Posterior vena cava (tissue), 2 donors: Measurements from ENCODE around the gene SOCS1. TPM values are rescaled to one million over a fixed set of nuclear protein-coding genes. Genes with fewer than 3 reads are reported as not detected.
"Not testable (repeated sequence)": the region's sequence is repeated elsewhere in the genome, so short reads cannot be mapped to it uniquely, and the experiment has no call there.

Source experiments
- DNase-seq: peaks from one replicate; pipeline ENCODE4 v3.0.0-alpha.2; 2020; ENCODE audit warnings: low spot score
- intact Hi-C, 2 donors: fragments of 100-400 bp; cut with DNase I; formaldehyde crosslinking; loops; one replicate each; pipeline versions ENCODE4 v1.14.1 to v1.14.2; 2022 to 2023
- long read RNA-seq, 2 donors: library from polyadenylated mRNA; unstranded; transcript quantifications; one replicate each; pipeline ENCODE4 v2.0.0, GENCODE V29; 2020 to 2021
- total RNA-seq, 2 donors: library from RNA; stranded (reverse); fragmentation: NEBNext Ultra II Directional; extraction: Animal tissue kit (Norgen Biotek cat#: 25700); gene quantifications; one replicate each; pipeline ENCODE4 v1.2.1, GENCODE V29; 2021
- donor health status: DM: yes; HTN: yes; CAD: no.
- donor health status: DM: yes; HTN: yes; CAD: no.

The SOCS1 gene, protein sequence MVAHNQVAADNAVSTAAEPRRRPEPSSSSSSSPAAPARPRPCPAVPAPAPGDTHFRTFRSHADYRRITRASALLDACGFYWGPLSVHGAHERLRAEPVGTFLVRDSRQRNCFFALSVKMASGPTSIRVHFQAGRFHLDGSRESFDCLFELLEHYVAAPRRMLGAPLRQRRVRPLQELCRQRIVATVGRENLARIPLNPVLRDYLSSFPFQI
- 1 to 10 TPM; 7.5 to 7.7 TPM for total RNA-seq
- long read RNA-seq, donor 1, transcript SOCS1-201 (2 exons, 1,225 nt), result major isoform, 6 of 7 reads
- long read RNA-seq, donor 1, partial matches to known transcripts, result 0 of 7 reads
- long read RNA-seq, donor 1, other reads (novel, unspliced or antisense), result 0 of 7 reads
- long read RNA-seq, donor 2, result 0 reads

DNA sequence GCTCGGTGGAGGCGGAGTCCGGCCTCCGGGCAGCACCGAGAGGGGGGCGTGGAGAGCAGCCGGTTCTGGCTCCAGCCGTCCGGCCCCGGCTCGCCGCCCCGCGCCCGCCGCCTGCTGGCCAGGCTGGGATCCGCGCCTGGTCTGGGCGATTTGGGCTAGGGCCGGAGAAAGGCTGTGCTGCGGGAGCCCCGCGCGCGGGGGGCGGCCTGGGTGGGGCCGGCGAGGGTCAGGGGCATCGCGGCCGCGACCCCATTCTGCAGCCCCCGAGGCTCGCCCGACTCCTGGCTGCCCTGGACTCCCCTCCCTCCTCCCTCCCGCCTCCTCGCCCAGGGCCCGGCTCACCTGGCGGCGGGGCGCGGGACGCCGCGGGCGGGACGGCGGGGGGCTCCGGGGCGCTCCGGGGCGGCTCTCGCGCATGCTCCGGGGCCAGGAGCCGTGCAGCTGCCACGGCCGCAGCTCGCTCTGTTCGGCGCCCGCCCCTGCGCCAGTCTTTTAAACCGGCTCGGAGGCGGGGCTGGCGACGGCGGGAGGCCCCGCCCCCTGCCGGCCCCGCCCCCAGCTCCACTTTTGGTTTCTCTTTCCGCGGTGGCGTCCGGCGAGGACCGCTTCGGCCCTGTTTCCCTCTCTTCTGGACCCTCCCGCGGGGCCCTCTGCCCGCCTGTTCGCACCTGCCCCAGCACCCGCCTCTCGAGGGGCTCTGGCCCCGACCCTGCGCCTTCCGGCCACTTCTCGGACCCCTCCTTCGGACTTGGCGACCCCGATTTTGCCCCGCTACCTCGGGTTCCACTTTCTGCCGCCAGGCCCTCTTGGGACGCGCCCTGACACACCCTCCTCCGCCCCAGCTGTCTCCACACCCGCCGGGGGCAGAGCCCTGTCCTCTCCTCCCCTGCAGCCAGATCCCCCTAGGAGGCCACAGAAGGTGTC is at the start of gene SOCS1:
Gene SOCS1 (minus strand): TSS at position 468 of the 924 bp plus-strand sequence. CDS start 726 bp downstream, outside the sequence.
- intact Hi-C loops, result loop anchor here (2.0 to 10.0 kb wide), 3 partner anchors 141 to 285 kb away; no protein-coding TSS in a partner anchor
- peak; percentile 95 for DNase-seq

DNA sequence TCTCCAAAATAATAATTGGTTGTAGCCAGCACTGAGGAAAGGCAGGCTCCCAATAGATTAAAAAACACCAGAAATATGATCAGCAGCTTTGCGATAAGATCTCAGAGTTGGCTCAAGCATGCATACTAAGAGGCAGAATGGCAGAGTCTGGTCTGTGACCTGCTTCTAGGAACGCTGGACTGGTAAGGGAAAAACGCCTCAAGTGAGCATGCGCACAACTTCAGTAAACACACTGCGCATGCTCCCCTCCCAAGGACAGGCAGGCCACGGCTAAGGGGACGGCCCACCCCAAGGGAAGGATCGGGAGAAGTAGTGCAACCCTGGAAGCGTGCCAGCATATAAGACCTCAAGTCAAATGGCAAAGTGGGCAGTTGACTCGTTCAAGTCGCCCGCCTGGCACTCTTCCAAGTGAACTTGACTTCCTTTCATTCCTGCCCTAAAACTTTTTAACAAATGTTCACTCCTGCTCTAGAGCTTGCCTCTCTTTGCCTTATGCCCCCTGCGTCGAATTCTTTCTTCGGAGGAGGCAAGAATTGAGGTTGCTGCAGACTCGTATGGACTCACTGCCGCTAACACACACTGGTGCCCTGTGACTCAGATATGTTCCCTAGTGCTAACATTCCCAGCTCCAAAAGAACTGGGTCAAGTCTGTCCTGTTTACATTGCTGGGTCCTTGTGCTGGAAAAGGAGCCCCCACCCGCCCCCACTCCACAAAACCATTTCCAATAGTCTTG is 47.6 kb upstream of the SOCS1 start:
- no peak for DNase-seq
- intact Hi-C loops, result no loop called here

DNA sequence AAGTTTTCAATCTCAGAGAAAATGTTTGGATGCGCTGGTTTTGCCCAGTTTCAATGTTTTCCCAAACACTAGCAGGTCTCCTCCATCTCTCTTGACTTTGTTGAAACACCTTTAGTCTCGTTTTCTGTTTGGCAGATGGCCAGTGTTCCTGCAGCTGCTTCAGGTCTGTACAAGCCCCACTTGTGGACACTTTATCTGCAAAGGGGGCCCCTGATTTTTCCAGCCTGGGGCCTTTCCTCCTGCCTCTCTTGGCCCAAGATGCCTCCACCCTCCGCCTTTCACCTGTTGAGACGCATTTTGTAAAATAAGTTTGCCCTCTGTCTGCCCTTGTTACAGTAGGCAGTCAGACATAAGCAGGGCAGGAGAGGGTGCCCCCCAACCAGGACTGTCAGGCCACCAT is 47.0 kb upstream of the SOCS1 start:
- DNase-seq, result no peak
- intact Hi-C loops, result no loop called here

DNA sequence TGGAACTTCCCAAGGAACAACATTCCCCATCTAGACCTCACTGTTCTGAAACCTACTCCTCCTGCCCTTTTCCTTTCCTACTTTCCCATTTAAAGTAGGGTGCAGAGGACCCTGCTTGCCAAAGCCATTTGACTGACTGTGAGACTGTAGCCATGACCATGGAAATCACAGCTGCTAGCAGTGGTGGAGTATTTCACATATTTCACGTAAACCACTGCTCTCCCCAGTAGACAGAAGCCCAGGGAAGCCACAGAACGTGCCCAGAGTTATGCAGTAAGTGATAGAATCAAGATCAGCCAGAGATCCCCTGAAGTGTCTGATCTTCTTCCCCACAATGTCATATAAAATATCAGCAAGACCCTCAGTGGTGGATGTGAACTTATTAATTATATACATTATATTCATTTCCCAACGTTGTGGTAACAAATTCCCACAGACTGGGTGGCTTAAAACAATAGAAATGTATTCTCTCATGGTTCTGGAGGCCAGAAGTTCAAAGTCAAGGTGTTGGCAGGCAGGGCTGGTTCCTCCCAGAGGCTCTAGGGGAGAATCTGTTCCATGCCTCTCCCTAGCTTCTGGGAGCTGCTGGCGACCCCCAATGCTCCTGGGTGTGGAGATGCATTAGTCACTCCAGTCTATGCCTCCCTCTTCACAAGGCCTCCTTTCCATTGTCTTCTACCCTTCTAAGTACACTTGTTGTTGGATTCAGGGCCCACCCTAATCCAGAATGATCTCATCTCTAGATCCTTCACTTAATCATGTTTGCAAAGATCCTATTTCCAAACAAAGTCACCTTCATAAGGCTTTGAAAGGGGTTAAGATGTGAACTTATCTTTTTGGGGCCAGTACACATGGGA is 45.9 kb upstream of the SOCS1 start:
- intact Hi-C loops, result no loop called here
- no peak for DNase-seq

DNA sequence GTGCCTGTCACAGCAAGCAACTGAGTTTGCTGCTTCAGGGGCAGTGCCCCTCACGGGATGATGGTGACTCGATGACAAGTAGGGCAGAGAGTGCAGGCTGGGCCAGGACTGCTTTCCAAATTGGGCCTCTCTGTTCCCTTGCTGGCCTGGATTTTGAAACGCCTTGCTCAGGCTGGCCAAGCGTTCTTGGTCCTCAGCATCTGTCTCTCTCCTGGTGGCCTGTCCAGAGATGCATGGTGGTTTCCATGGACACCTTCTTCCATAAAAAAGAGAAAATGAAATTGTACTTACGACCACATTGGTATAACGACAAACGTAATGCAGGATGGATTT is 44.5 kb upstream of the SOCS1 start:
- no peak for DNase-seq
- intact Hi-C loops, result no loop called here

DNA sequence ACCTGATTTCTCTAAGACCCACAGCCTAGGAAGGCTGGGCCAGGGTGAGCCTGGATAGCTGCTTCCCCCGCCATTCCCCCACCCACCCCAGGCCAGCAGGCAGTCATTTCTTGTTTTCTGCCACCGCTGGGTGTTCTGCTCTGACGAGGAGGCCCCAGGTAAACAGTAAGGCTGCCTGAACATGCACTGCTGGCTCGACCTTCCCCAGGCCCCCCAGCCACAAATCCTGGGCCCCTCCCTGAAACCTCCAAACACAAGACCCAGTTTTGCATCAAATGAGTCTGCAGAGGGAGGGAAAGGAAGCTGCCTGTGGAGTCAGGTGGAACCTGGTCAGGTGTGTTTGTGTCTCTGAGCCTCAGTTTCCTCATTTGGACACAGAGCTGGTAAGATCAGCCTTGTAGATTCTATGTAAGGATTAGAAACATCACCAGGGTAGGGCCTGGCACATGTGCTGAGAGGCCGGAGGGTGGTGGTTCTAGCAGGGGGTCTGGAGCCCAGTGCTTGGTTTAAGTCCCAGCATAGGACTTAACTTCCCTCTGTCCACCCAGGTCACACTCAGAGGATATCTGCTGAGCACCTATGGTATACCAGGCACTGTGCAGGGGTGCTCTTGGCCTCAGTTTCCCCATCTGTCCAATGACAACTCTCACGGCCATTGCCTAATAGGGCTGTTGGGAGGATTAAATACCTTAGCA is 44.0 kb upstream of the SOCS1 start:
- DNase-seq, result no peak
- intact Hi-C loops, result no loop called here

DNA sequence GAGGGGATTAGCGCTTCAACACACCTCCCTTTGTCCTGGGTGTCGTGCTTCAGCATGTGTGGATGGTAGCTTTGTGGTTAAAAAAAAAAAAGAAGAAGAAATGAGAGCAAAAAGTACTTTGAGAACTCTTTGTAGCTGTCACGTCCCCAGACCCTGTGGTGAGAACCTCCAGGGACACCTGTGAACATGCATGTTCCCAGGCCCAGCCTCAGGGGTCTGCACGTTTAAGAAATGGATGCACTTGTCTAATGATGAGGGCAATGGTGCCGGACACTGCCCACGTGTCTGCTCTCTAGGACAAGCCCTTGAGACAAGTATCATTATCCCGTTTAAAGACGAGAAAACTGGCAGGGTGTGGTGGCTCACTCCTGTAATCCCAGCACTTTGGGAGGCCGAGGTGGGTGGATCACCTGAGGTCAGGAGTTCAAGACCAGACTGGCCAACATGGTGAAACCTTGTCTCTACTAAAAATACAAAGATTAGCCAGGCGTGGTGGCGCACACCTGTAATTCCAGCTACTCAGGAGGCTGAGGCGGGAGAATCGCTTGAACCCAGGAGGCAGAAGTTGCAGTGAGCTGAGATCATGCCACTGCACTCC is 43.0 kb upstream of the SOCS1 start:
- intact Hi-C loops, DNase-seq: not testable (repeated sequence)

DNA sequence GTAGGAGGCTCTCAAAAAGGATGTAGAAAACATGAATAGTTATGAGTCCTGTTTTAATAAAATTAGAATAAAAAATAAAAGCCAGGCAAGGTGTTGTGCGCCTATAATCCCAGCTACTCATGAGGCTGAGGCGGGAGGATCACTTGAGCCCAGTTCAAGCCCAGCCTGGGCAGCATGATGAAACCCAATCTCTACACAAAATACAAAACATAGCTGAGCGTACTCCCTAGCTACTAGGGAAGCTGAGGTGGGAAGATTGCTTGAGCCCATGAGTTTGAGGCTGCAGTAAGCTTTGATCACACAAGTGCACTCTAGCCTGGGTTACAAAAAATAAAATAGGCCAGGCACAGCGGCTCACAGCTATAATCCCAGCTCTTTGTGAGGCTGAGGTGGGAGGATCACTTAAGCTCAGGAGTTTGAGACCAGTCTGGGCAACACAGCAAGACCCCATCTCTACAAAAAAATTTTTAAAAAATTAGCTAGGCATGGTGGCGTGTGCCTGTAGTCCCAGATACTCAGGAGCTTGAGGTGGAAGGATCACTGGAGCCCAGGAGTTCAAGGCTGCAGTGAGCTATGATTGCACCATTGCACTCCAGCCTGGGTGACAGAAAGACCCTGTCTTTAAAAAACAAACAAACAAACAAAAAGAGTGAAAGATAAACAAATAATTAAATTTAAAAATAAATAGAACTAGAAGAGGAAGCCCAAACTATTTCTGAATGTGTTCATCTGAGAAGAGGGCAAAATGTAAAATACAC is 42.3 kb upstream of the SOCS1 start:
- no peak for DNase-seq
- intact Hi-C loops, result no loop called here

DNA sequence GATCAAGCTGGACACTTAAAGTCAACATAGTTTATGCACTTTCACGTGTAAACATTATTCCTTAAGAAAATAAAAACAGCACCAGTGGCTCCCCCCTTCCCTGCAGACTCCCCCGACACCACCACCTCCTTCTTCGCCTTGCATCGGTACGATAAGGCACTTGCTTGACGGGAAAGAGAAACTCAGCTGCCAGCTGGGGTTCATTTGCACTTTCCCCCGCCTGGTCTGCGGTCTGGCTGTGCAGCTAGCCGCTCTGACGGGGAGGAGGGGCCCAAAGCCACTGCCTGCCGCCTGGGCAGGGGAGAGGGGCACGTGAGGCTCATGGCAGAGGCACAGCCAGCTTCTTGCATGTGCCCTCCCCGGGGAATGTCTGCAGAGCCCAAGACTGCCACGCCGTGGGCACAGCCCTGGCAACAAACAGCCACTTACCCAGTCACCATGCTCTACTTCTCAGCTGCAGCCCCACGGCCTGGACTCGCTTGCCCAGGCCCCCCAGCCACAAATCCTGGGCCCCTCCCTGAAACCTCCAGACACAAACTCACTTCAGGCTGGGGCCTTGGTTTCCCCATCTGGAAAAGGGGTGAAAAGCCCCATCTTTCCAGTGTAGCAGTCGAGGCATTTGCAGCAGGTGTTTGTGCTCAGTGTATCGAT is 41.6 kb upstream of the SOCS1 start:
- DNase-seq, result peak; percentile 86
- intact Hi-C loops, result no loop called here

DNA sequence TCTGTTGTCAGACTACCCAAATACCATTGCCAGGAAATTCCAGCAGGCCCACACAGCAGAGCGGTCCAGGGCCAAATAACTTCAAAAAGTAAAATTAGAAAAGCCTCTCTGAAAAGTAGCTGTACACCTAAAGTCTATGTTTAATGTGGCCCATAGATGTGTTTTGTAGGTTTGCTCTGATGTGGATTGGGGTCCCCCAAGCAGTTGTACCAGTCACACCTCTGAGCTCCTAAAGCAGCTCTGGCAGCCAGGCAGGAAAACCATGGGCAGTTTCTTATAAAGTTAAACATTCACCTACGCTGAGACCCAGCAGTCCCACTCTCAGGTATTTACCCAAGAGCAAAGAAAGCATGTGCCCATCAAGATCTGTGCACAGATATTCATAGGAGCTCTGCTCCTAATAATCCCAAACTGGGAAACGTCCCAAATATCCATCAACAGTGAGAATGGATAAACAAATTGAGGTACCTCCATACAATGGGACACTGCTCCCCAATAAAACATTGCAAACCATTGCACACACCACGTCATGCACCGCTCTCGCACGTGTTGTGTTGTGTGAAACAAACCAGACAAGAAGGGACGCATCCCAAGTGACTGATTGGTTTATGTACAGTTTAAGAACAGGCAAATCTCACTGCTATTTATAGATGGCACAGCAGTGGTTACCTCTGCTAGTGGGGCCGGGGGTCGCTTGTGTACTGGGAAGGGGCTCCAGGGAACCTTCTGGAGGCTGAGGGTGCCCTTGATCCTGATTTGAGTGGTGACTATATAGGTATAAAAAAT is 40.9 kb upstream of the SOCS1 start:
- intact Hi-C loops, result no loop called here
- no peak for DNase-seq

DNA sequence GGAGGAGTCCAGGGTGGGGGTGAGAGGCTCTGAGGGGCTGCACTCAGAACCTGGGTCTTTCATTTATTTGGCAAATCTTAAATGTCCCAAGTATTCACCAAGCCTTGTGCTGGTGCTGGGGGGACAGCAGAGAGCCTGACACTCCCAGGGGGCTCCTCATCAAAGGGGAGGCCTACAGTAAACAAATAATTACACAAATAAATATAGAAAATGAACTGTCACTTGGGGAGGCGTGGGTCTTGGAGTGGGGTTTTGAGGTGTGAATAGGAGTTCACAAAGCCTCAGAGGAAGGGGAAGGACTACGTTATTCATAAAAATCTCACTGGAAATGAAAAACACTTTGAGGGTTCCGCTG is 40.3 kb upstream of the SOCS1 start:
- intact Hi-C loops, result no loop called here
- no peak for DNase-seq

DNA sequence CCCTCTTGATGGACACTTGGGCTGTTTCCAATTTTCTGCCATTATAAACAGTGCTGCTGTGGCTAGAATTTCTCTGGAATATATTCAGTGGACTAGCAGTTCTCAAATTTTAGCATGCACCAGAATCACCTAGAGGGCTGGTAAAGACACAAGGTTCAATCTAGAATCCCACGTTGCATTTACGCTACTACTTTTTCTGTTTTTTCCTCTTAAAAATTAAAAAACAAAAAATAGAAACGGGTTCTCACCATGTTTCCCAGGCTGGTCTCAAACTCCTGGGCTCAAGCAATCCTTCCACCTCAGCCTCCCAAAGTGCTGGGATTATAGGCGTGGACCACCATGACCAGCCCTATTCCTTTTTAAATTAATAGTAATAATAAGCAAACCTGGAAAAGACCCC is 39.7 kb upstream of the SOCS1 start:
- intact Hi-C loops, result no loop called here
- no peak for DNase-seq

DNA sequence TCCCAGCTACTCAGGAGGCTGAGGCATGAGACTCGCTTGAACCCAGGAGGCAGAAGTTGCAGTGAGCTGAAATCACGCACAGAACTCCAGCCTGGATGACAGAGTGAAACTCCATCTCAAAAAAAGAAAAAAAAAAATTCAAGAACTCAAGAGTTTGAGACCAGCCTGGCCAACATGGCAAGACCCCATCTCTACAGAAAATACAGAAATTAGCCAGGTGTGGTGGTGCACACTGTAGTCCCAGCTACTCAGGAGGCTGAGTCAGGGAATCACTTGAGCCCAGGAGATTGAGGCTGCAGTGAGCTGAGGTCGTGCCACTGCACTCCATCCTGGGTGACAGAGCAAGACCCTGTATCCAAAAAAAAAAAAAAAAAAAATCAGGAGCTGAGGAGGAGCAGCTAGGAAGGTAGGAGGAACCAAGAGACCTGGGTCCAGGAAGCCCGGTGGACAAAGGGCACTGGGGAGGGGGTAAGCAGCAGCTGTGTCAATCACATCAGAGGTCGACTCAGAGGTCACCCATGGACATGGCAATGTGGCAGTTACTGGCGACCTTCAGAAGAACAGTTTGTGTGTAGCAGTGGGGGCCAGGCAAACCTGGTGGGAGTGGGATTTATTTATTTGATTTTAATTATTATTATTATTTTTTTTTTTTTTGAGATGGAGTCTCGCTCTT is 36.2 kb upstream of the SOCS1 start:
- intact Hi-C loops, result no loop called here
- DNase-seq, result no peak

DNA sequence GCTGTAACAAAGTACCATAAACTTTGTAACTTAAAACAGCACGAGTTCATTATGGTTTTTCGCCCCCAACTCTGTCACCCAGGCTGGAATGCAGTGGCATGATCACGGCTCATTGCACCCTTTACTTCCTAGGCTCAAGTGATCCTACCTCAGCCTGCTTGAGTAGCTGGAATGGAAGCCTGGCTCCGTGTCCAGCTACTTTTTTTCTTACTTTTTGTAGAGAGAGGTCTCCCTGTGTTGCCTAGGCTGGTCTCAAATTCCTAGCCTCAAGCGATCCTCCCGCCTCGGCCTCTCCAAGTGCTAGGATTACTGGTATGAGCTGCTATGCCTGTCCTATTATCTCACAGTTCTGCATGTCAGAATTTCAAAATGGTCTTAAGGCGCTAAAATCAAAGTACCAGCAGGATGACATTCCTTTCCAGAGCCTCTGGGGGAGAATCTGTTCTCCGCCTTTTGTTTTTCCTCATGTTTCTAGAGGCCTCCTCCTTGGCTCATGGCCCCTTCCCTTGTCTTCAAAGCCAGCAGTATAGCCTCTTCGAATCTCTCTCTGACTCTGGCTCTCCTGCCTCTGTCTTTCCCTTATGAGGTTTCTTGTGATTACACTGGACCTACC is 35.2 kb upstream of the SOCS1 start:
- intact Hi-C loops, result loop anchor here in 1 of 2 donors (2.0 kb wide), 1 partner anchor 22 kb away; the partner anchor contains the start of gene TNP2

More for the DNA sequence above, 35.2 kb upstream of the SOCS1 start:
- DNase-seq, result no peak
